Ovary (tissue), 9 donors: ENCODE results near the gene MRPL48. TPM values are rescaled to one million over a fixed set of nuclear protein-coding genes. Genes with fewer than 3 reads are reported as not detected.
"Not testable (repeated sequence)": the region's sequence is repeated elsewhere in the genome, so short reads cannot be mapped to it uniquely, and the experiment has no call there.

Experiments used
- DNase-seq, 5 donors: peaks; one replicate each; pipeline ENCODE4 v3.0.0-alpha.2; 2019 to 2020
- H3K27ac ChIP-seq, 2 donors: fragments of 200-600 bp; one replicate each; pipeline versions ENCODE4 v1.5.1 to v1.8.0; 2019 to 2022
- H3K27me3 ChIP-seq: fragments of 200-600 bp; one replicate; pipeline ENCODE4 v1.8.0; 2022
- H3K36me3 ChIP-seq: fragments of 200-600 bp; sonication (generic); one replicate; pipeline ENCODE4 v1.5.1; 2019
- H3K4me1 ChIP-seq: one replicate; pipeline ENCODE4 v1.8.1; 2013; ENCODE audit warnings: mild to moderate bottlenecking, moderate library complexity; ENCODE audit not compliant: insufficient read depth
- H3K4me3 ChIP-seq: fragments of 200-600 bp; sonication (generic); one replicate; pipeline ENCODE4 v1.5.1; 2017
- H3K9me3 ChIP-seq, 2 donors: fragments of 200-600 bp in 1 of 2; sonication (generic) in 1 of 2; one replicate each; pipeline versions ENCODE4 v1.5.1 to v1.8.1; 2013 to 2019; ENCODE audit warnings: mild to moderate bottlenecking in 1 of 2, moderate library complexity in 1 of 2
- CTCF ChIP-seq, 3 donors: fragments of 450-650 bp in 2 of 3; fragments of 200-600 bp in 1 of 3; IDR thresholded peaks; one replicate each; pipeline versions ENCODE4 v1.5.1 to v1.8.0; 2016 to 2022; ENCODE audit warnings: antibody characterized with exemption in 3 of 3, mild to moderate bottlenecking in 1 of 3
- EP300 ChIP-seq: sonication (generic); formaldehyde crosslinking; IDR thresholded peaks from one replicate; pipeline ENCODE4 v1.6.1; 2017; ENCODE audit warnings: antibody characterized with exemption
- POLR2A ChIP-seq: fragments of 450-650 bp; IDR thresholded peaks from one replicate; pipeline ENCODE4 v1.6.1; 2017; ENCODE audit warnings: antibody characterized with exemption, mild to moderate bottlenecking, moderate library complexity
- WGBS, 3 donors: extraction: QIAGEN DNeasy Blood & Tissue Kit in 1 of 3; methylation state at CpG; one replicate each; pipeline versions ENCODE4 v1.1.5 to v1.1.7; 2013 to 2017; 5-methylcytosine and 5-hydroxymethylcytosine counted together
- intact Hi-C, 4 donors: fragments of 100-400 bp; cut with DNase I; formaldehyde crosslinking; loops; one replicate each; pipeline versions ENCODE4 v1.11.0 to v1.15.1; 2022 to 2023
- polyA plus RNA-seq, 2 donors: library from polyadenylated mRNA; stranded (reverse); fragments of 200-250 nt in 1 of 2; fragments of 350-450 nt in 1 of 2; fragmentation: Illumina TruSeq in 1 of 2; extraction: RNeasy Lipid Tissue Mini Kit (QIAGEN cat#74804) in 1 of 2; gene quantifications; one replicate each; pipeline ENCODE4 v1.2.3, GENCODE V29; 2013 to 2014
- total RNA-seq, 7 donors: library from RNA; depleted of rRNA in 2 of 7; stranded (reverse); fragments of >200 nt in 2 of 7; fragmentation: NEBNext Ultra II Directional in 3 of 7; extraction: Animal tissue kit (Norgen Biotek cat#: 25700) in 3 of 7; gene quantifications; one replicate each; pipeline versions ENCODE4 v1.1.0 to v1.2.4, GENCODE V29; 2016 to 2023
- donor health status: DM: no; HTN: no; CAD: no; lungs with moderate emphysema.
- donor health status: DM: no; HTN: no; CAD: no.
- donor health status: Bipolar disorder and iron deficiency.
- donor health status: DM: yes; HTN: yes; CAD: no.
- donor health status: DM: no; HTN: no; CAD: no.
- donor health status: DM: yes; HTN: yes; CAD: no.

The MRPL48 gene
- total and polyA plus RNA-seq, 9 donors = 18.7 to 33.4 (median 30.4) TPM

GRCh38 chr11:73875840-73876239, 88.2 kb downstream of the MRPL48 start:
- no peak for TF ChIP-seq POLR2A
- no peak for TF ChIP-seq EP300
- TF ChIP-seq CTCF (IDR thresholded peaks at IDR 0.05) = no peak
- Histone ChIP-seq H3K9me3 (no peaks in the 10 kb centered on the region), H3K27ac (peak overlapping the region in 1 of 2 donors; percentile 71)

GRCh38 chr11:73876424-73877310, 89.0 kb downstream of the MRPL48 start, which contains the start of the genes COA4 and PAAF1:
Gene COA4, minus strand, starts transcription at chr11:73876846. Its CDS starts 3,468 bp downstream, at chr11:73873378.
Gene PAAF1, plus strand, starts transcription at chr11:73876999. Its CDS starts 23 bp downstream, at chr11:73877022.
- H3K9me3 ChIP-seq = no peaks in the 10 kb centered on the region
- intact Hi-C loops = no loop called here
- 0 to 1% (median 0%) methylated on average over 57 of the region's 57 CpGs for WGBS, 3 donors
- peak within 1 kb of the TSS; percentile 89 for H3K4me3 ChIP-seq
- peak; percentile 91 to 93 (median 92) for DNase-seq
- no peaks in the 10 kb centered on the region for H3K36me3 ChIP-seq
- TF ChIP-seq EP300 (no peak), POLR2A (peak; percentile 33), CTCF (IDR thresholded peaks at IDR 0.05) (no peak)
- H3K27me3 ChIP-seq = no peaks in the 10 kb centered on the region
- H3K4me1 ChIP-seq = peaks cover 11% of the 10 kb centered on the region
- H3K27ac ChIP-seq = peak within 1 kb of the TSS; percentile 50 to 71

More at GRCh38 chr11:73875840-73876239, 88.2 kb downstream of the MRPL48 start:
- intact Hi-C loops = no loop called here
- WGBS, 3 donors = 24 to 31% (median 27%) methylated on average over 8 of the region's 8 CpGs
- Histone ChIP-seq H3K36me3 (no peaks in the 10 kb centered on the region), H3K4me1 (peaks cover 11% of the 10 kb centered on the region), H3K27me3 (no peaks in the 10 kb centered on the region), H3K4me3 (peak overlapping the region; percentile 89)
- no peak for DNase-seq

DNA sequence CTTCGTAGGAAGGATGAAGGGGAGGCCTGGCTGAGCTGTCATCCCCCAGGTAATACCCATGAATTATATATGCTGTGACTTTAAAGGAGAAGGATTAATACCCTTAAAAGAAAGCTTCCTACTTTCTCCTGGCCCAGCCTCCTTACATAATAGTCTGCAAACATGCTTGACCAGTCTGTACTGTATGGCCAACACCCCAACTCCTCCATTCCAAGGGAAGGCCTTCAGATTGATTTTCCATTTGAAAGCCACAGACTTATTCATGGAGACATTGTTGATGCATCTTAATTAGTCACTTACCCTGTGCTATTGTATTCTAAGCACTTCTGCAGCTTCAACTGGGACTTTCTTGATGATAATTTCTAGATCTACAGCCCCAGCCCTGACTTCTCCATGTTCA, 91.1 kb downstream of the MRPL48 start:
- WGBS, 3 donors = 47 to 69% (median 67%) methylated on average over 1 of the region's 1 CpG
- Histone ChIP-seq H3K9me3 (no peaks in the 10 kb centered on the region), H3K4me3 (no peak overlapping the region), H3K27ac (no peak overlapping the region), H3K36me3 (no peaks in the 10 kb centered on the region), H3K27me3 (no peaks in the 10 kb centered on the region), H3K4me1 (peaks cover 11% of the 10 kb centered on the region)
- no peak for TF ChIP-seq CTCF (IDR thresholded peaks at IDR 0.05)
- TF ChIP-seq EP300 = no peak
- TF ChIP-seq POLR2A = no peak
- no peak for DNase-seq
- intact Hi-C loops = no loop called here

DNA sequence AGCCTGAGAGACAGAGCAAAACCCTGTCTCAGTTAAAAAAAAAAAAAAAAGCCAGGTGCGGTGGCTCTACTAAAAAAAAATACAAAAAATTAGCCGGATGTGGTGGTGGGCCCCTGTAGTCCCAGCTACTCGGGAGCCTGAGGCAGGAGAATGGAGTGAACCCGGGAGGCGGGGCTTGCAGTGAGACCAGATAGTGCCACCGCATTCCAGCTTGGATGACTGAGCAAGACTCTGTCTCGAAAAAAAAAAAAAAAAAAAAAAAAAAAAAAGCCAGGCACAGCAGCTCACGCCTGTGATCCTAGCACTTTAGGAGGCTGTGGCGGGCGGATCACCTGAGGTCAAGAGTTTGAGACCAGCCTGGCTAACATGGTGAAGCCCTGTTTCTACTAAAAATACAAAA, 92.8 kb downstream of the MRPL48 start:
- H3K4me1 ChIP-seq, H3K27ac ChIP-seq, H3K27me3 ChIP-seq, H3K4me3 ChIP-seq, intact Hi-C loops, H3K36me3 ChIP-seq, H3K9me3 ChIP-seq, DNase-seq: not testable (repeated sequence)
- 81 to 87% (median 83%) methylated on average over 10 of the region's 10 CpGs for WGBS, 3 donors

GRCh38 chr11:73883856-73884255, 96.2 kb downstream of the MRPL48 start:
- DNase-seq = no peak
- no peaks in the 10 kb centered on the region for H3K27me3 ChIP-seq
- no peaks in the 10 kb centered on the region for H3K36me3 ChIP-seq
- no peak overlapping the region for H3K27ac ChIP-seq
- intact Hi-C loops = no loop called here
- H3K4me1 ChIP-seq = no peaks in the 10 kb centered on the region
- no peaks in the 10 kb centered on the region for H3K9me3 ChIP-seq
- WGBS, 3 donors = 85 to 94% (median 92%) methylated on average over 2 of the region's 2 CpGs
- TF ChIP-seq POLR2A (no peak), CTCF (IDR thresholded peaks at IDR 0.05) (no peak), EP300 (no peak)
- no peak overlapping the region for H3K4me3 ChIP-seq
